NCI-H1694 (cell line): ENCODE data around the gene YJEFN3.
A peak's percentile ranks its signal among the peaks of the same experiment; 100 is the strongest.

Experiments
- DNase-seq: peaks from one replicate; lab custom pipeline; 2025; lab: John Stamatoyannopoulos, UW

Gene YJEFN3, protein sequence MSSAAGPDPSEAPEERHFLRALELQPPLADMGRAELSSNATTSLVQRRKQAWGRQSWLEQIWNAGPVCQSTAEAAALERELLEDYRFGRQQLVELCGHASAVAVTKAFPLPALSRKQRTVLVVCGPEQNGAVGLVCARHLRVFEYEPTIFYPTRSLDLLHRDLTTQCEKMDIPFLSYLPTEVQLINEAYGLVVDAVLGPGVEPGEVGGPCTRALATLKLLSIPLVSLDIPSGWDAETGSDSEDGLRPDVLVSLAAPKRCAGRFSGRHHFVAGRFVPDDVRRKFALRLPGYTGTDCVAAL

DNA sequence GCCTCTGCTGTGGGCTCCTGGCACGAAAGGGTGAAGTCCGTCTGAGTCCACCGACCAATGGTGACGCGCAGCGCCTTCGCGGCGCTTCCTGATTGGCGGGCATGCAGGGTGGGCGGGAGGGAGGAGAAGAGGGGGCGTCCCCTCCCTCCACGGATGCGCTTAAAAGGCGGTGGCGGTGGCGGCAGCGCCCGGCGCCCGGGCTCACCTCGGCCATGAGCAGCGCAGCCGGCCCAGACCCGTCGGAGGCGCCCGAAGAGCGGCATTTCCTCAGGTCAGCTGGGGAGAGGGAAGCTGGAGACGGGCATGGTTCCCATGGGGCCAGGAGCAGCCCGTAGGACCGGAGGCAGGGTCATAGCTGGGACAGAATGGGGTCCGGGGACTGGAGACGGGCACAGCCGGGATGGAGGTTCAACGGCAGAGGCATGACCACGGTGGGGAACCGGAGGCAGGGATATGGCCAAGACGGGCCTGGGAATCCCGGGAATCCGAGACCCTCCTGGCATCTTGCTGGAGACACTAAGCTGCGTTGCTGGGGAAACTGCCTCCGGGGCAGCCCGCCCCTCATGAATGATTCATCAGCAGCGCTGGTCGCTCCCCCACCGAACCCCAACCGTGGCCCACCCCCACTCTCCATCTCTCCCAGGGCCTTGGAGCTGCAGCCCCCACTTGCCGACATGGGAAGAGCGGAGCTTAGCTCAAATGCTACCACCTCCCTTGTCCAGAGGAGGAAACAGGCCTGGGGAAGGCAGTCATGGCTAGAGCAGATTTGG lies at the start of gene YJEFN3:
YJEFN3 (plus strand) TSS at position 191 of the 770 bp plus-strand sequence; CDS start at position 213, 22 bp downstream.
- no peak for DNase-seq

DNA sequence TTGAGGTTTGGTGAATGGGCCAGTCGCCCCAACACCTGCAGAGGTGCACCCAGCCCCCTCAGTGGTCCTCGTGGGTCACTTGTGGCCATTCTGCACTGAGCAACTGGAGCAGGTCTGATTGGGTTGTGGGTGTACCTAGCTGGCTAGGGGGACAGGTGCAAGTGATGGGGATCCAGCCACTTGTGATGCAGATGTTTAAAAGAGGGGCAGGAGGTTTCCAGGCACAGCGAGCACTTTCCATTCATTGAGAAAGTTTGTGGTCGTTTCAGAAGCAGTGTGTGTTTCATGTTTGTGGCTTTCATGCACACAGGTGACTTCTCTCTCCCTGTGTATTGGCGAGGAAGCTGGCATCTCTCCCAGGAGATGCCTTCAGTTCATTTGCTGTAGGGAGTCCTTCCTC lies 48.0 kb upstream of the YJEFN3 start:
- DNase-seq: no peak

GRCh38 chr19:19482809-19483596 lies 45.7 kb upstream of the YJEFN3 start:
- DNase-seq: no peak

DNA sequence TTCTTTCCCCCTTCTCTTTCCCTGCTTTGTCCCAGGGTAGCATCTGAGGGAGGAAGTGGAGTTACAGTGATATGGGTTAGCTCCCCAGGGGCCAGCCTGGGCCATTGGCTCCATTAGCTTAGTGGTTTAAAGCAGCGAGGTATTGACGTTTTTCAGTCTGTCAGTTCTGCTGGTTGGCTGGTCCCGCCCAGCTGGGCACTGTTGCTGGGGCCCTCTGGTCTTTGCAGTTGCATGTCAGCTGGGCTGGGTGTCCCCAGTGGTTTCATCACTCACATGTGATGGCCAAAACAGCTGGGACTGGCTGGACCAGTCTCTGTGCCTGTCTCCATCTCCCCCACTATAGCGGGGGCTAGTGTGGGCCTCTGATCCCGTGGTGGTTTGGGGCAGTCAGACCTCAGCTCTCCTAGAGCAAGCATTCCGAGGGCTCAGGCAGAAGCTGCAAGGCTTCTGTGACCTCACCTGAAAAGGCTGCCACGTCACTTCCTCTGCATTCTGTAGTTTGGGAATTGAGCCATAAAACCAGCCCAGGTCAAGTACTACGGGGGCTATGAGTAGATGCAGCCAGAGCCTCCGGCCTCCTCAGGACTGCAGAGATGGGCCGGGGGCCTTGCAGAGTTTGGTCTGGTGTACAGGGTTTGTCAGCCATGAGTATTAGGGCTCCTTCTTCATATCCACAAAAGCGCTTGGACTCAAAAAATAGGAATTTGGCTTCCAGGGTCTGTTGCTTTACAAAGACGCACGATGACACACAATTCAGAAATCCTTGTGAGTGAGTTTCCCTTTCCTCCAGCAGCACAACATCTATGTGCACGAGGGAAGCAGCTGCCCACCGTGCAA lies 43.3 kb upstream of the YJEFN3 start:
- no peak for DNase-seq

DNA sequence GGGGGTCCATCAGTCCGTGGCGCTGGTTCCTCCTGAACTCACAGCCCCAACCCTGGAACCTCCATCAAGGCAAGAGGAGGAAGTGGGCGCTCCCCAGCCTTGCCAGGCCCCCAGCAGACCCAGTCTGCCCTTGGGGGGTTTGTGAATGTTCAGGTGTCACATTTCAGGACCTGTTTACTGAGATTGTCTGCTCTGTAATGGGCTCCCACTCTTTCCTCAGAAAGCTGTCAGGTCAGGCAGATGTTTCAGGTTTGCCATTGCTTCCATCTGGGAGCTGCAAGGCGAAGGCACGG lies 42.8 kb upstream of the YJEFN3 start:
- no peak for DNase-seq

- DNase-seq: peak; percentile 42
These were observed 42.2 kb upstream of the YJEFN3 start for GRCh38 chr19:19486343-19487076.

- DNase-seq: no peak
These were observed 41.4 kb upstream of the YJEFN3 start for GRCh38 chr19:19487077-19487949.

- DNase-seq: no peak
These were observed 40.5 kb upstream of the YJEFN3 start for GRCh38 chr19:19487950-19488874.

DNA sequence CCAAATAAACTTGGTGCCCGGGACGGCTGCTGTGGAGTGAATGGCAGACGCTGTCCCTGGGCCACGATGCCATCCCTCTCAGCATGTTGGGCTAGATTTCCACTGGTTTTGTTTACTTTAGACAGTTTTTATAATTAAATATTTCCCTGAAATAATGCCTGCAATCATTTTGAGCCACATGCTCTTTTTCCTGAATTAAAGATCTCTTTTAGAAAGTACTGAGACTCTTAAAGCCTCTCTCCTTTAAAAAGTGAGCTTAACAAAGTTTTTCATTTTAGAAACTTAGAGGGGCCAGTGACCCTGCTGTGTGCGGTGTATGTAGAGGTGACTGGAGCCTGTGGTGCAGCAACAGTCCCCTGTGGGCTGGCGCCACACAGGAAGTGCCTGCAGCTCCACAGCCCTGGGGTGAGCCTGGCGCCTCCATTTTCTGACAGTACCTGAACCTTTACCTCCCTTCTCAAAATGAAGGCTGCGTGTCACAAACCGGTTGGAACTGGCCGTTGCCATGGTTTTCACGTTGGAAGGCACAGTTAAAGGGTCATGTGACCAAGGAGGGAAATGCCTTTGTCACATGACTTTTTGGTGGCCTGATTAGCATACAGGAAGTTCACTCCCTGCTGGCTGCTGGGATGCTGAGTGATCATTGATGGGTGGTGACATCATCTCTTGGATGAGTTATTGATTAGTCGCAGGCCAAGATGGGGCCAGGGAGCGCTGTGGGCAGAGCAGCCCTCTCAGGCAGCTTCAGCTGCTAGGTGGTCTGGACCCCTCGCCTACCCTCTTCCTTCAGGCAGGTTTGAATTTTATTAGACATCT lies 39.6 kb upstream of the YJEFN3 start:
- DNase-seq: no peak

DNA sequence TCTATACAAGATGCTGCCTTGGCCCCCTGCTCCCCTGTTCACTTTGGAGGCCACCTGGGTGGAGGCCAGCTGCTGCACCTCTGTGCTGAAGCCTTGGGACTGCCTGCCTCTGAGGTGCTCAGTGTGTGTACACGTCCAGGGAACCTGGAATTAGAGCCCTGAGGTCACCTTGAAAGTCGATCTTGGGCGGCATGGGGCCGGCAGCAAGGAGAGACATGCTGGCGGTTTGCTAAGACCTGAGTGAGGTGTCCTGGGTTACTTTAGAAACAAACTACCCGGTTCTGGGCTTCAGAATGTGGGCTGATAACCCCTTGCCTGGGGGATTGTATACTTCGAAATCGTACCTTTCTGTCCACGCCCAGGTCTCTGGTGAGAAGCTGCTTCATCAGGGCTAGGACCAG lies 38.9 kb upstream of the YJEFN3 start:
- no peak for DNase-seq

GRCh38 chr19:19490214-19490968 lies 38.3 kb upstream of the YJEFN3 start:
- DNase-seq: peak; percentile 71

GRCh38 chr19:19491321-19492025 lies 37.2 kb upstream of the YJEFN3 start:
- no peak for DNase-seq

DNA sequence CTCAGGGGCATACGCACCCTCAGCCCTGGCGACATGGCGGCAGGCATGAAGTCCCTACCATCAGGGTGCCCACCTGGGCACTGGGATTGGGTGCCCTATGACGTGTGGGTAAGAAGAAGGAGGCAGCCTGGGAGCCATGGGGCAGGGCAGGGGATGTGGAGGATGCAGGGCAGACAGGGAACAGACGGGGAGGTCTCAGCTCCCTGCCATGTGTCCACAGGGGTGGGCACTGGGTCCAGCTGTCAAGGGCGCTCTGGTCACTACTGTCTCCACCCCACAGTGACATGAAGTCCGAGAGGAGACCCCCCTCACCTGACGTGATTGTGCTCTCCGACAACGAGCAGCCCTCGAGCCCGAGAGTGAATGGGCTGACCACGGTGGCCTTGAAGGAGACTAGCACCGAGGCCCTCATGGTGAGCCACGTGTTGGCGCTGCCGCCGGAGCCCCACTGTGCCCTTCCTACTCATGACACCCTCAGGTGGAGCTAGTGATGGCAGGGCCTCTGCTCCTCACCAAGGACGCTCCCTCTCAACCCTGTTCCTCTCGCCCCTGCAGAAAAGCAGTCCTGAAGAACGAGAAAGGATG lies 36.6 kb upstream of the YJEFN3 start:
- no peak for DNase-seq

DNA sequence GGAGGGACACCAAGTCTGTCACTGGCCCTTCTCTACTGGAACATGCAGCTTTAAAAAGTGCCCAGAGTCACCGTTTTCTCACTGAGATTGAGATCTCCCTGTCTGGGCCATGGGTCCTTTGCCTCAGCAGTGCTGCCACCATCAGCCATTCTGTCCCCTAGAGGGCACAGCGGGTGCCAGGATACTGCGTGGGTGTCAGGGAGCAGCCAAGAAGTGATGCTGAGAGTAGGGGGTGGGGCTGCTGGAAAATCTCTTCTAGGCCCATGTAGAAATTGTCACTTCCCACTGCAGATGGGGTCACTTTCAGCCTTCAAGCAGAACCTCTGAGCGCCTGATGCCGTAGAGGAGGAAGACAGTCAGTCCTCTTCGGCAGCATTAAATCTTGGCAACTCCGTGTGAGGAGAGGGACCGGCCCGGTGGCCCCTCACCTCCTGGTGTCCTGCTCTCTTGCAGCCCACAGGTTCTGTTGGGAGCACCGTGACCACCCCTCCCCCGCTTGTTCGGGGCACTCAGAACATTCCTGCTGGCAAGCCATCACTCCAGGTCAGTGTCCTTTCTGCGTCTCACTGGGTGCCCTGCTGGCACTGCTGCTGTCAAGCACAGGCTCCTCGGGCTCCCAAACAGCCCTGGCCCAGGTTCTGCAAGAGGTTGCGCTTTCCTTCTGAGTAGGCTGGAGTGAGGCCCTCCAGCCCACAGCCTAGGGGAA lies 34.7 kb upstream of the YJEFN3 start:
- no peak for DNase-seq

- DNase-seq: no peak
These were observed 32.8 kb upstream of the YJEFN3 start for GRCh38 chr19:19495614-19496603.
